ENCODE results near the gene TTN.

The TTN gene

GRCh38 chr2:178635897-178636296 is 171.3 kb downstream of the TTN start:
- no peak for DNase-seq

DNA sequence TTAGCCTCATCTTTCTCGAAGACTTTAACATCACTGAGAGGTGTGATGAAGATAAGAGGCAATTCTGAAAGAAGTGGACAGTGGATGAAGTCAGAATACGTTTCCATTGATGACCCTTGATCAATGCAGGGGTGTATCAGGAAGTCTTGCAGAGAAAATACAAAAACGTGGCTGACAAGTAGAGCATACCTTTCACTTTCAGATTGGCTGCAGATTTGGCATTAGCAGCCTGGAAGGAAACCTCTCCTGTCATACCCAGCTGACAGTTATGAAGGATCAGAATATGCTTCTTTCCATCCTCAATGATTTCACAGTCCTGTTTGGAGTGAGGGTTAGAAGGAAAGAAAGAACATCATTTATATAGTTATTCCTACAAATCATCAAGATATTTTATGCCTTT is 174.5 kb downstream of the TTN start:
- DNase-seq: no peak

DNA sequence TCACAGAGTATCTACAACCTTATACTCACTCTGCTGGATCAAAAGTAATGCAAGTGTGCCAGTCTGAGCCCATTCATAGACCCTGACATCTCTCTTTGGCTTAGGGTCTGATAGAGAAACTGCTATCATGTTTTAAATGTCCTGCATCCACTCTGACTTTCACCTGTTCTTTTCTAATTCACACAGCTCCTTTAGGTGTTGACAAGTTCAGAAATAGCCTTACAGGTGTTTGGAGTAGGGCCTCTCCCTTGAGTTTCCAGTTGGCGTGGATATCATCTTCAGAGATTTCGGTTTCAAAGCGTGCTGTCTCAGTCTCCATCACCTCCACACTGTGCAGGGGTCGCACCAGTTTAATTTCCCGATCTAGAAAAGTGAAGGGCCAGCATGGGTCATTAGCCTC is 176.6 kb downstream of the TTN start:
- no peak for DNase-seq

GRCh38 chr2:178629463-178629862 is 177.8 kb downstream of the TTN start:
- DNase-seq: no peak

- DNase-seq: no peak
Measured at GRCh38 chr2:178628605-178629004, 178.6 kb downstream of the TTN start.

DNA sequence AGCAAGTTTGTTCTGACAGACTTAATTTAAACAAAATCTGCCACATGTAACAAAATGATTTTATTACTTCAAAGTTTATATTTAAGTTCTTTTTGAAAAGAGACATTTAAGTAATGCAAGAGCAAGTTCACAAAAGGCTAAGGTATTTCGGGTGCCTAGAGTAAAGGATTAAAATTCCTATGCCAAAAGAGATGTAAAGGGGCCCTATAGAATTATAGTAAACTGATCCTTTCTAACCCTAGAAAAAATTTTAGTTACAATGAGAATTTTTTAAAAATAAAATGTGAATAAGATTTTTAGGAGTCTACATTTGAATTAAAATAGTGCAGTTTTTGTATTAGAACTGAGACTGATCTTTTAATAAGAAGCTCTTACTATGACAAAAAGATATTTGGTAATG is 179.8 kb downstream of the TTN start:
- DNase-seq: no peak

DNA sequence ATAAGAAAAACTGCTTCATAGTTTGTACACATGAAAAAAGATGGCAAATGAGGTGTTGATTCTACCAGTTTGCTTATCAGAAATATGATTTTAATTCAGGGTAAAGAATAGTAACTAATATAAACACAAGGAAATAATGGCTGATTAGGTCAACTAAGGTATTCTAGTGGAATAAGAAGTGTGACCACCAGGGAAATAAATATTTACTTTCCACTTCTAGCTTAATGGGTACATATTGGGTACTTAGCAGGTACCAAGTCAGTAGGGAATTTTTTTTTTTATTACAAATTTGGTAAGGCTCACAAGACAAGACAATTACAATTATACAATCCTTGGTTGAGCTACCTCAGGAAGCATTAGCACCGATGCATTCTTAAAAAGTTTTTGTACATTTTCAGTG is 191.3 kb downstream of the TTN start:
- no peak for DNase-seq

DNA sequence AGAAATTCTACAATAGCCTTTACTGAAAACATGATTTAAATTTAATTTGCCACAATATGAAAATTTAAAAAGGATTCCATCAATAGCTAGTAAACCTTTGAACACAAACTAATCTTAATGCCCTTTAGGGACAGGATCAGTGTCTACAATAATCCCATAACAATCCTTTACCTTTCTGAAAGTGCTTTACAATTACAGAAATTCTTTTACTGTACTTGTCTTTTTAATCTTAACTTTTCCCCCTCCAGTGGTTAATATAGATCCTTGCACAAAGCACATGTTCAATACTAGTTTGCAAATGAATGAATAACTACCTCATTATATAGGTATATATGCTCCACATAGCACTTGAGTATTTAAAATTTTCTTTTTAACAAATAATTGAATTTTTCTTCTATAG is 204.3 kb downstream of the TTN start:
- DNase-seq: no peak

DNA sequence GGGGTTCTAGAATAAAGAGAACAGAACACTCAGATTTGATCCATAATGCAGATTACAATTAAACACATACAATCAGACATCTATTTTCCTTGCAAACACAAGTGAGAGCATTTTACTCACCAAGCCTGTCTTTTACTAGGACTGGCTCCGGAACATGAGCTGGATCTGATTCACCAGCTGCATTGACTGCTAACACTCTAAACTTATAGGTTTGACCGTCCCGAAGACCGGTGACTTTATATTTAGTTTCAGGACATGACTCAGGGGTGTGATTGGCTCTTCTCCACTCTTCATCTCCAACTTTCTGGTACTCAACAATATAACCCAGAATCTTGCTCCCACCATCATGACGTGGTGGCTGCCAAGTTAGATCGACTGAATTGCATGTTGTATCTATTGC is 214.6 kb downstream of the TTN start:
- no peak for DNase-seq

DNA sequence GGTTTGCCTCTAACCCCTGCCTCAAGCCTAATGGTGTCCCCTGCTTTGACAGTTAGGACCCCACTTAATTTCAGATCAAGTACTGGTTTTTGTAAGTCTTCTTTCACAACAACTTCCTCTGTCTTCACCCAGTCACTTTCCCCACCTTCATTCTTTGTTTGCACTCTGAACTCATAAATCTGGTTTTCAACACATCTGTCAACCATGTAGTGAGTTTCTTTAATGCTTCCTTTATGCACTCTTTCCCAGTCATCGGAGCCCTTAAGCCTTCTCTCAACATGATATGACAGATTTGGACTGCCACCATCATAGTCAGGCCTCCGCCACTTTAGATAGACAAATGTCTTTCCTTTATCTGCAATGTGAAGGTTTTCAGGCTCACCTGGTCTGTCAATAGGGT is 217.9 kb downstream of the TTN start:
- DNase-seq: no peak

- DNase-seq: no peak
Measured at GRCh38 chr2:178584666-178585065, 222.6 kb downstream of the TTN start.

- DNase-seq: no peak
Measured at GRCh38 chr2:178579006-178579405, 228.2 kb downstream of the TTN start.

GRCh38 chr2:178574789-178575188 is 232.4 kb downstream of the TTN start:
- no peak for DNase-seq

GRCh38 chr2:178568227-178568626 is 239.0 kb downstream of the TTN start:
- DNase-seq: no peak

DNA sequence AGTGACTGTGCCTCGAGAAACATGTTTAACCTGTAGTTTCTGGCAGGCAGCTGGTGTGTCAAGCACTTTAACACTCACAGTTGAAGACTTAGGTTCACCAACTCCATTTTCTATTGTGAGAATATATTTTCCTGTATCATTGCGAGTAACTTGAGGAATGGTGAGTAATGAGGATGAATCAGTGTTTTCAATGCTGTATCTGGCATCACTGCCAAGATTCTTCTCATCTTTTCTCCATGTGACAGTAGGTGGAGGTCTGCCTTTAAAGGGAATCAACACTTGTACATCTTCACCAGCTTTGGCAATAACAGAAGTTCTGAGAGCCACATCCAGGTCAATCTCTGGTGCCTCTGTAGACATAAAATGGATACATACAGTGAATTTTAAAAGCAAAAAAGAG is 254.2 kb downstream of the TTN start:
- no peak for DNase-seq

GRCh38 chr2:178550352-178550751 is 256.9 kb downstream of the TTN start:
- DNase-seq: no peak

DNA sequence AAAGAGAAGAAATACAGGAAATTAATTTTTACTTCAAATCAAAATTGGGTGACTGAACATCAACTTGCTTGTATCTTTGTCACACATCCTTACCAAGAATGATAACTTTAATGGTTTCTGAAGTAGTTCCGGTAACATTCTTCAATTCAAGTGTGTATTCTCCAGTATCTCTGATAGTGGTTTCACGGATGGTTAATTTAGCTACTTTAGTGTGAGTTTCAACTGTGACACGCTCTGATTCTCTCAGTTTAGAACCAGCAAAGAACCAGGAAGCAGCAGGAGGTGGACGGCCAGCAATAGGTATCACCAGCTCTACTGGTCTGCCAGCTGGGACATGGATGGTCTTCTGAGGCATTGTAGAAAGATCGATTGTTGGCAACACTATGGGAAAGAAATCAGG is 264.7 kb downstream of the TTN start:
- peak; percentile 84 for DNase-seq

DNA sequence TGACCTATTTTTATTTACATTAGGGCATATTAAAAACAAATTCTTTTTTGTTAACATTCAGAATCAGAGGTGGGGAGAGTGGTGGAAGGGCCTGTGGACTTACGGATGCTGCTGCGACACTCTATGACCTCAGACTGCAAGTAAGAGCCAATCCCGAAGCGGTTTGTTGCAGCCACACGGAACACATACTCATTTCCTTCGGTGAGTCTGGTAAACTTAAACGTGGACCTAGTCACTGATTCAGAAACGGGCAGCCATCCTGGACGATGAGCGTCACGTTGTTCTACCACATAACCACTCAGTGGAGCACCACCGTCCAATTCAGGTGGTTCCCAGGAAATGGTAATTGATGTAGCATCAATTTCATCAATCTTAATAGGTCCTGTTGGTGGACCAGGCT is 265.1 kb downstream of the TTN start:
- peak; percentile 60 for DNase-seq

- no peak for DNase-seq
Measured at GRCh38 chr2:178536037-178536436, 271.2 kb downstream of the TTN start.

DNA sequence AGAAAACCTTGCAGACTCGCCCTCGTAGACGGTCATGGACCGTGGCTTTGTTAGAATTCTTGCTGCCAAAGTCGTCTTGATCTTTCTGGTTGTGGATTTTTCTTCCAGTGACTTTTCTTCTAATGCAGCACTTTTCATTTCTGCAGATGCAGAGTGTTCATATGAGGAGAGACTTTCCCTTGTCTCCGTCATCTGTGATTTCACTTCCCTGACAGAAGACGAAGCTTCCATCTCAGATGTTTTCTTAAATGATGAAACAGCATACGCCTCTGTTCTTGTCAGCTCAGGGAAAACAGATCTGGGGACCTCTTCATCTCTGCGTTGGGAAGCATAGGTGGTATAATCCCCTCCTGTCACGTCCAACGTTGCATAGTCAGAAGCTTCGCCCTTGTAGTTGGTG is 276.1 kb downstream of the TTN start:
- DNase-seq: no peak

DNA sequence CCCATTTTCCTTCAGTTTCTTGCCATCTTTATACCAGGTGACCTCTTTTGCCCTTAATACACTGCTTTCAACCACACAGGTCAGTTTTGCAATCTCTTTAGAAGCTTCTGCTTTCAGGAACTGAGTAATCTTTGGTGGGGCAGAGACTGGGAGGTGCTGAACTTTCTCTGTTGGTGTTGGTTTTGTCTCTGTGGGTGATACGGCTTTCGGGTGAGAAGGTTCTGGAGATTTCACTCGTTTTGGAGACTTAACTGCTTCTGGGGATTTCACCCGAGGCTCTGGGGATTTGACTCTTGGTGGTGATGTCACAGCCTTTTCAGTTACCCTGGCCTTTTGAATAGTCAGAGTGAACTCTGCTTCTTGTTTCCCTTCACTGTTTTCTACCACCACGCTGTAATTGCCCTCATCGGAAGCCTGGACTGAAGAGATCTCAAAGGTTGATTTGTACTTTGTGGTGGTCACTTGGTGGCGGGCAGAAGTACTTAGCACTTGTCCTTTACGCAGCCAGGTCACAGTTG is 276.5 kb downstream of the TTN start:
- no peak for DNase-seq

DNA sequence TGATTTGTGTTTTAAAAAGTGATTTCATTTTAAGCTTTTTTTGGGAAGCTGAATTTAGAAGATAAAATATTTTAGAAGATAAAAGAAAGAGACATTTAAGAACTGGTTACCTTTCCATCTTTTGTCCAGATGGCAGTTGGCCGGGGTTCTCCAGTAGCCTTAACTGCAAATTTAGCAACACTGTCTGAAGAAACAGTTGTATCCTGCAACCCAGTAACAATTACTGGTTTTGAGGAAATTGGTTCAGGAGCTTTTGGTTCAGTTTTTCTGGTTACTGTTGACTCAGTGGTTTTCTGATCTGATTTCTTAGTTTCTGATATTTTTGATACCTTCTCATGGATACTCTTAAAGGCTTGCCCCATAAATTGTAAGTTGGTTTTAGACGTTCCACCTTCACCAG is 277.1 kb downstream of the TTN start:
- DNase-seq: no peak

- no peak for DNase-seq
Measured at GRCh38 chr2:178529194-178529593, 278.0 kb downstream of the TTN start.

GRCh38 chr2:178528647-178529046 is 278.6 kb downstream of the TTN start:
- no peak for DNase-seq

- no peak for DNase-seq
Measured at GRCh38 chr2:178527592-178527991, 279.6 kb downstream of the TTN start.

DNA sequence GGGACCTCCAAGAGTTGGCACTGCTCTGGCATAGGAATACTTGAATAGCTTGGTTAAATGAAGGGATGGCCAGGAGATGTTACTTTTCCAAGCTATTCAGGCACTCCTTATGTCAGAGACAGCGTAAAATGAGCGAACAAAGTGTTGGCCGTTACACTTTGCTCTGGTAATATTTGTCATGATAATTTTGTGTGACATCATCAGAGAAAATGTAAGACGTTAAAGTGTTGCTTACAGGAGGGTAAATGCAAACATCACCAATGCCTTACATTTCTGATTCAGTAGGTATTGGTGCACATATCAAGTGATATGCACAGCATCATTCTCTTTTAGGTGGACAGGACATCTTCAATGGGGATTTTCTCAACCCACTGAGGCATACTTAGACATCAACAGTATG is 281.0 kb downstream of the TTN start:
- DNase-seq: no peak
